Activated CD4-positive, alpha-beta T cell treated with anti-CD3 and anti-CD28 coated beads, Interleukin-2, amount 50 U/mL, for 24 hours (primary cell): Measurements from ENCODE around the gene CPED1.
"Not testable (repeated sequence)": the region's sequence is repeated elsewhere in the genome, so short reads cannot be mapped to it uniquely, and the experiment has no call there.

Experiments used
- DNase-seq, 2 donors: peaks; one replicate each; pipeline ENCODE4 v3.0.0-alpha.2; 2020; ENCODE audit warnings: low read depth in 1 of 2, low spot score in 1 of 2

Gene CPED1

DNA sequence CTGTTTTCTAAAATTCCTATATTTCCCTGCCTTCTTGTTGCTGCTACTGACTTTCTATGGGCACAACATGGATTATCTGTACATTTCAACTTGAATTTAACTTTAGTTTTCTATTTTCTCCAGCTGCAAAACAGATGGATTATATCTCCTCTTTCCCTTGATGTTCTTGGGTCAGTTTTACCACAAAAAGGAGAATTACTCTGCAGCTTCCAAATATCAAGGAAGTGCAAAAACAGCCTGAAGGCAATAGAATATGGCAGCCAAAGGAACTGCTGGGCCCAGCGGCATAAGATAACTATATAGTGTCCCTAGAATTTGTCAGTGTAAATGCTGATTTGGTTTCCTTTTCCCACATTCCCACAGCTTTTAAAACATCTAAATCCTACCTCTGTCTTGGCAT, 29.1 kb downstream of the CPED1 start:
- no peak for DNase-seq

DNA sequence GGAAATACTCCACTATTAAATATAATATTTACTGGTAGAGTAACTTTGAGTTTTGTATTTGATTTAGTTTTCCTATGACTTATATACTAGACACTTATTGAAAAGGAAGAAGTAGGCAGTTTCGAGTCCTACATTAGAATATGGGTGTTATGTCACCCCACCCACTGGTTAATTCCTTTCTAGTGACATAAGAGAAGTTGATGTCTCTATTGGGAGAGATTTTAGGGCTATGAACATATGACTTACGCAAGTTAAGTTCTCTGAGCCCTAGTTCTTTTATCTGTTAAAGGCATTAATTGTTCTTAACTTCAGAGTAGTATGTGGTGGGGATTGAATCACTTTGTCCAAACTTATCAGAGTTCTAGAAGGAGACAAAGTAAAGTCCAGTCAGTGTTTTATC, 30.5 kb downstream of the CPED1 start:
- no peak for DNase-seq

DNA sequence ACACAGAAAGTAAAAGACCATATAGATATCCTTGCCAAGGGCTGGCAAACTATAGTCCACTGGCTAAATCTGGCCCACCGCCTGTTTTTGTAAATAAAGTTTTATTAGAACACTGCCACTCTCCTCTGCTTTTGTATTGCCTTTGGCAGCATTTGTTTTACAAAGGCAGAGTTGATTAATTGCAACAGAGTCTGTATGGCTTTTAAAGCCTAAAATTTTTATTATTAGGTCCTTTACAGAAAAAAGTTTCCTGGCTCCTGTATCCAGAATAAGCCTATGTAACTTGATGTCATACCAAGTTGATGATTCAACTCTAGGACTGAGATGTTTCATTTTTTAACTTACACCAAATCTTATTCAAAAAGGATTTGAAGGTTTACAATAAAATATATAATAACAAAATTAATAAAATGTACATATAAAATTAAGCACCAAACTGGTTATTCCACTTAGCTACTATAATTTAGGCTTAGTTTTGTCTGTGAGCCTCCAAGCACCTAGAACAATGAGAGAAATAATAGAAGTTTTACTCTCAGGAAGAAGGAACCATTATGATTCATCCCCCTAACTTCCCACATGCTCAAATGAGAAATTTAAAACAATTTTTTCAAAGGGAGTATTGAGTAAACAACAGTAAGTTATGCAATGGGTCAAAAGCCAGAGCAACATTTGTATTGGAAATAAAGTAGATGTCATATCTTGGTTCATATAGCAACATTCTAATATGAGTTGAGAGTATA, 31.9 kb downstream of the CPED1 start:
- no peak for DNase-seq

DNA sequence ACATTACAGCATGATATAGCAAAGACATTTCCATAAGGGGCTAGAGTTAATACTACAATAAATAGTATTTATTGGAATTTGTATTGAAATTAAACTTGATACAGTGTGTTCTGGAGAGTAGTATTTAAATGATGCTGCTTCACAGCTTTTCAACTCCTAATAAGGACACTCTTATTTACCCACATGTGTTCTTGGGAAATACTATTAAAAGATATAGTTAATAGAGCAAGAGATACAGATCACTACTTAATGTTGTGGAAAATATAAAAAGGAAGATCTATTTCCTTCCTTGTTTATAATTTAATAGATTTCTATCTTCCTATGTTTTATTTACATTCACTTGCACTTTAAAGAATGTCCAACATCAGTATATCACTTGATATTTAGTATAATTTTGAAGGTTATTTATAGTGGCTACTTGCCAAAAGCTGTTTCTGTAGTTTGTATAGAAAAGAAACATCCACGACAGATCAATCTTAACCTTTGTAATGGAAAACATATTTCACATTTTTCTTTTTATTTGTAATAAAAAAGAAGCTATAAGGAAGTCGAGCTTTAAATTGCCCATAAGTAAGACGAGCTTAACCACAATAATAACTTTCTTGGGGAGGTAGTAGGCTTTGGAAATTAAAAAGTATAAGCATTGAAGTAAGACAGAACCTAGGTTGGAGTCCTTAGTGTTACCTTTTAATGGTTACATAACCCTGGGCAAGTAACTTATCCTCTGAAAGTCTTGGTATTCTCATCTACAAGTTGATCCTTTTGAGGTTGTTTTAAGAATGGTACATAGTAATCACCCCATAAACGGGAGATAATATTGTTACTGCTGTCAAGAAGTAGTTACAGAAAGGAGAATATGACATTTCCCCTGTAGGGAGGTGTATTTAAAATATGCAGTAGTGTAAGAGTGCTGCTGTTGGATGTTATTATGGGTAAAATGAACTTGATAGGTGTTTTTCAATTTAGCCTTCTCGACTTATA, 32.8 kb downstream of the CPED1 start:
- DNase-seq, result no peak

DNA sequence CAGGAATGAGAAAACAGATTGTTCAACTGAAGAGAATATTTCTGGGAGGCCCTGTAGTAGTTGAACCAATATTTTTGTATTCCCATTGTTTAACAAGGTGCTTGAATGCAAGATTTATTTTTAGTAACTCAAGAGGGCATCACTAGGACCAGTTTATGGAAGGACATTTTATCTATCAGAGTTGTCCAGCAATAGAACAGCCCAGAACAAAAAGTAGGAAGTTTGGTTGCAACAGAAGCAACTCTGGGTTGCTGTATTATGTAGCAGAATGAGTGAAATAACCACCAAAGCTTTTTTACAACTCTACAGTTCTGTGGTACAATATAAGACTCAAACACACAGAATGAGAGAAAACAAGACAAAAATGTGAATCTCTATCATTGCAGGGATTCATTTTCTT, 34.7 kb downstream of the CPED1 start:
- no peak for DNase-seq

DNA sequence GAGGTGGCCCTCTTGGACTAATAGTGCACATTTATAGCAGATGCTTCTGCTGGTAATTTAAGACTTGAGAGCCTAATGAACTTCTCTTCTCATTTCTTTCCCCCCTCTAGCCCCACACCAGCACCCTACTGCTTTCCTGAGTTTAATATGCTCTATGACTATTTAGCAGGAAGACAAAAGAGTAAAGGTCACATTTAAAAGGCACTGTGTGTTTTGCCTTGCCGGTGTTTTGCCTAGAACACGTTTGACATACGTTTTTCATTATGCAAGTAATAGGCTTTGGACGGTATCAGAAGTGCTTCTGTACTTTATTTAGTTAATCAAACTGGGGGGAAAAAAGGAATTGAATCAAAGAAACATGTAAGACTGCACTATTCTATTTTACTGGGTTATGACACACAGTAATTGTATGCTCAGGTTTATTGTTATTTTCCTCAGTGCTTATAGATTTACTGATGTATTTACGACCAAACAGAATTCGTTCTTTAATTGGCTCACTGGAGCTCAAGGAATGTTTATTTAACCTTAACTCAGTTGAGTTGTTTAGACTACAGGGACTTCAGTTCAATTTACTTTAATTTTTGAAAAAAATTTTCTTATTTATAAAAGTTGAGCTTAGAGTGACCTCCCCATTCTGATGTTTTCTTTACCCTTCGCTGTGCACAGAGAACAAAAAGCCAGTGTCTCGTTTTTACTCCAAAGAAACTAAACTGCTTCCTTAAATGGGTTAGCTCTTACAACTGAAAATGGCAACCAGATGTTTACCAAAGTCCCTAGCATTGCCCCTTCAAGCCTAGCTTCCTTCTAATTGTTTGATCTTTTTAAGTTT, 35.4 kb downstream of the CPED1 start:
- no peak for DNase-seq

DNA sequence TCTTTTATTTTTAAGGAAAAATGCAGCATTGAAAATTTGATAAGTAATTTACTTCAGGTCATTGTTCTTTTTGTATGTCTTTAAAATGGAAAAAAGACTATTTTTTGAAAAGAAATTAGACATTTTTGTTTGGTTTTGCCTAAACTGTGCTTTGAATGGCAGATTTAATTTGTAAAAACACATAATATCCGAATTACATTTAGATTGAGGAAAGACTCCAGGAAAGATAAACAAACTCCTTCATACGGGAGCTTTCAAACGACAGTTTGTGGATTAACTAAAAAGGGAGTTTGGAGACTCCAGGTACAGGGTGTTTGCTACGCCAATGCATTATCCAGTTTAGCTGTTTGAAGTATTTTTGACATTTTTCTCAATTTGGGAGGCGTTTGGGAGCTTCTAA, 36.1 kb downstream of the CPED1 start:
- DNase-seq, result no peak

DNA sequence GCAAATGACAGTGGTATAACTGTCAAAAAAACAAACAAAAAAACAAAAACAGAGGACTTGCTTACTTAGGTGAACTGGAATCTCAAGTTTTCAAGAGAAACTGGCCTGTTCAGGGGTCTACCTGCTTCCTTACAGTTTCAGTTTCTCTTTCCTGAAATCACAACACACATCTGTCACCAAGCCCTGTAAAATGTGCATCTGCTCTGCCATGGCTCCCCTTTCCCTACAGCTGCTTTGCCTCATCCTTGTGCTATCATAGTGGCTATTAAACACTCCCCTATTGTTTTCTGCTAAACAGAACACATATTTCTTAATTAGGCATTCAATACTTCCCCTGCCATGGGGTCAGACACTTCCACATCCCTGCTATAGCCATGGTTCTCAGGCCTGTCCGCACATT, 37.6 kb downstream of the CPED1 start:
- DNase-seq, result no peak

DNA sequence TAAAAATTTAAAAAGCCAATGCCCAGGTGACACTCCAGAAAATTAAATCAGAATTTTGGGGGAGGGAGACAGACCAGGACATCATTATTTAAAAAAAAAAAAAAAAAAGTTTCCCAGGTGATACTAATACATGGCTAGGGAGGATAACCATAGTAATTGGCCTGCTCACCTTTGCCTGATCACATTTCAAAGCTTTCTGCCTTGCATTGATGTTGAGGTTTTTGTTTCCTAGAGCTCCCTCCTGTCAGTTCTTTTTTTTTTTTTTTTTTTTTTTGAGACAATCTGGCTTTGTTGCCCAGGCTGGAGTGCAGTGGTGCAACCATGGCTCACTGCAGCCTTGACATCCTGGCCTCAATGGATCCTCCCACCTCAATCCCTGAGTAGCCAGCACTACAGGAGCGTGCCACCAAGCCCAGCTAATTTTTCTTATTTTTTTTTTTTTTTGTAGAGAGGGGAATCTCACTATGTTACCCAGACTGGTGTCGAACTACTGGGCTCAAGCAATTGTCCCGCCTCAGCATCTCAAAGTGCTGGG, 38.1 kb downstream of the CPED1 start:
- DNase-seq, result no peak

DNA sequence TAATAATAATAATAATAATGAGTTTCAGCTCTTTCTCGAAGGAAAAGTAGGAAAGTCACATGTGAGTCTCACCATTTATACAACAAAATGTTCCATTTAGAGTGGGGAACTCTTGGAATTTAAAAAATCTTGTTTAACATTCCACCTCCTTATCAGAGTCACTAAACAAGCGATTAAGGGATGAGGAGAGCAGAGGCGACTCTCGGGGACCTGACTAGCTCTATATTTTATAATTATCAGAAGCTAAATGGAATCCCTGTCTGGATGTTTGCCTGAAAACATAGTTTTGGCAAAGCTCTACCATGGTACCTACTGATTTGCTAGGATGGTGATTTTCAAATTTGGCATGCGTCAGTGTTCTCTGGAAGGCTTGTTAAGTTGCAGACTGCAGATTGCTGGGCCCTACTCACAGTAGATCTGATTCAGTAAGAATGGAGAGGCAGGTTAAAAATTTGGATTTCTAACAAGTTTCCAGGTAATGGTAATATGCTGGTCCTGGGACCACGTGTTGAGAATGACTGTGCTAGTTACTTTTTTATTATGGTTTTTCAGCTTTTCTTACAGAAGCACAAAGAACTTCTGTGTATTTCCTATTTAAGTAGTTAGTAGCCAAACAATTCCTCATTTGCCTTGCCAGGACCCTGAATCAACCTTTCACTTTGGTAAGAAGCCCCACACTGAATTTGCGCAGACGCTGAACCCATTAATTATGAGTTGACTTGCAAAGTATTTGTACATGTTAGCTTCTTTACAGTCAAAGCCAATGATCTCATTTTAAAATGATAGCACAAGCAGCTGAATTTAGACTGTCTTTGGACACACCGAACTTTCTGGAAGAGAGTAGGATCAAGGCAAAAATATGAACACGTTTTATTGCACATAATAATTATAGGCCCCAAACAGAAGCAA, 39.5 kb downstream of the CPED1 start:
- DNase-seq, result no peak

DNA sequence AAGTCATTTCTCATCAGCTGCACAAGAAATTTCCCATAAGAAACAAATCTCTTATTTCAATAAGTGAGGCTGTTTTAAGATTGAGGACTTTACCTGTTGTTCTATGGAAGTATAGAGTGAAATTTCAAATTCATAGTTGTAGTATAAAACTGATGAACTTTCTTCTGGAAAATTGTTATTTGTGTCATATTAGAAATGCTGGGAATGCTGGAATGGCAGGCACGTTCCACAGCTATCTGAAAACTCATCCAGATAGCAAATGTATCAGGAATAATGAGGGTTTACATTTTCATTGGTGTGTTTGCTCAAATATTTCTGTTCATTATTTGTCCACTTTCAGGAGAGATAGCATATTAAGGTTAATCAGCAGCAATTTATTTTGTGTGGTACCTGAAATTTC, 40.8 kb downstream of the CPED1 start:
- no peak for DNase-seq

DNA sequence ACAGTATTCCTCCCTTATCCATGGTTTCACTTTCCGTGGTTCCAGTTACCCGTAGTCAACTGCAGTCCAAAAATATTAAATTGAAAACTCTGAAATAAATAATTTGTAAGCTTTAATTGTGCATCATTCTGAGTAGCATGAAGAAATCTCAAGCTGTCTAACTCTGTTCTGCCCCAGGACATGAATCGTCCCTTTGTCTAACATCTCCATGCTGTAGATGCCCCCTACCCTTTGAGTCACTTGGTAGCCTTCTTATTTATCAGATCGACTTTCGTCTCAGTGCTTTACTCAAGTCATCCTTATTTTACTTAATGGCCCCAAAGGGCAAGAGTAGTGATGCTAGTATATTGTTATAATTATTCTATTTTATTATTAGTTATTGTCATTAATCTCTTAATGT, 41.8 kb downstream of the CPED1 start:
- DNase-seq, result no peak

DNA sequence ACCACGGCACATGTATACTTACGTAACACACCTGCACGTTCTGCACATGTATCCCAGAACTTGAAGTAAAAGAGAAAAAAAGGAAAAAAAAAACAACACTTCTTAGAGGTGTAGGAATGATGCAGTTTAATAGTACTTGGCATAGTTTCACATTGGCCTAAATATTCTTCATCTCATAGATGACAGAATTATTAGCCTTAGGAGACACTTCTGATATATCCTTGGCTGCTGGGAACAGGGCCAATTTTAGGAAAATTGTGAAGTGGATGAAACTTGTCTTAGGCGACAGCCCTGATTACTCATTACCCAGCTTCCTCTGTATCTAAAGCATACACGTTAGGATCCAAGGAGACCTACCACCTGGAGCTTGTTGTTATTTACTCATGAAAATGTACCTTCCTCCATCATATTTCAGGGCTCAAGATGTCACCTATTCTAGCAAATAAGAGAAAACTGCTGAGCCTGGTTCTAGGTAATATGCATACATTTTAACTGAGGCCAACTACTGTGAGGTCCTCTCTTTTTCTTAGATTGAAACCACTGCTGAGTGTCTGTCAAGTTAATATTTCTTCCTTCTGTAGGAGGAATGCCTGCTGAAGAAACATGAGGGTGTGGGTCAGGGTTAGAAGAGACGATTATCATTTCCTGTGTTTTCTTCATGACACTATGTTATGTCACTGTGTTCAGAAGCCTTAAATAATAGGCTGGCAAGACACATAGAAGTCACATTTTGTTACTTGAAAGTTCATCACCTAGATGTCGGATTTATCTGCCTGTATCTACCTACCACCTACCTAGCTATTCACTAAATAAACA, 44.3 kb downstream of the CPED1 start:
- no peak for DNase-seq

DNA sequence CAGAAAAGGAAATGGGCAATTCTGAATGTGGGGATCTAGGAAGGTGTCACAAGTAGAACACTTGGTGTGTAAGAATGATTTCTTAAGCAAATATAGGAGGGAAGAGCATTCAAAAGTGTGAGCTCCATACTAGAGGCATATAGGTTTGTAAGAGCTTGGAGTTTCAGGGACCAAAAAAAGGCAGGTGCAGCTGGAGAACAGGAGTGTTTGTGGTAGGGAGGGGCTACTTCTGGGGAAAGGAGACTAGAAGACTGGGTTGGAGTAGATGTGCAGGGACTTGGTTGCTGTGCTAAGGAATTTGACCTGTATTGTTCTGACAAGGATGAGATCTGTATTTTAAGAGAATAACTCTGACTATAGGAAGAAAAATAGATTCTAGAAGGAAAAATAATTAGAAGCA, 46.4 kb downstream of the CPED1 start:
- DNase-seq, result no peak

DNA sequence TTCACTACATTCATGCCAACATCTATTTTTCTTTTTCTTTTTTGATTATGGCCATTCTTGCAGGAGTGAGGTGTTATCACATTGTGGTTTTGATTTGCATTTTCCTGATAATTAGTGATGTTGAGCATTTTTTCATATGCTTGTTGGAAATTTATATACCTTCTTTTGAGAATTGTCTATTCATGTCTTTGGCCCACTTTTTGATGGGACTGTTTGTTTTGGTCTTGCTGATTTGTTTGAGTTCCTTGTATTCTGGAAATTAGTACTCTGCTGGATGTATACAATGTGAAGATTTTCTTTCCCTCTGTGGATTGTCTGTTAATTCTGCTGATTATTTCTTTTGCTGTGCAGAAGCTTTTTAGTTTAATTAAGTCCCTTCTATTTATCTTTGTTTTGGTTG, 48.3 kb downstream of the CPED1 start:
- not testable (repeated sequence) for DNase-seq

DNA sequence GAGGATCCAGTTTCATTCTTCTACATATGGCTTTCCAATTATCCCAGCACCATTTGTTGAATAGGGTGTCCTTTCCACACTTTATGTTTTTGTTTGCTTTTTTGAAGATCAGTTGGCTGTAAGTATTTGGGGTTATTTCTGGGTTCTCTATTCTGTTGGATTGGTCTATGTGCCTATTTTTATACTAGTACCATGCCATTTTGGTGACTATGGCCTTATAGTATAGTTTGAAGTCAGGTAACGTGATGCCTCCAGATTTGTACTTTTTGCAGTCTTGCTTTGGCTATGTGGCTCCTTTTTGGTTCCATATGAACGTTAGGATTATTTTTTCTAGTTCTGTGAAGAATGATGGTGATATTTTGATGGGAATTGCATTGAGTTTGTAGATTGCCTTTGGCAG, 48.8 kb downstream of the CPED1 start:
- not testable (repeated sequence) for DNase-seq

DNA sequence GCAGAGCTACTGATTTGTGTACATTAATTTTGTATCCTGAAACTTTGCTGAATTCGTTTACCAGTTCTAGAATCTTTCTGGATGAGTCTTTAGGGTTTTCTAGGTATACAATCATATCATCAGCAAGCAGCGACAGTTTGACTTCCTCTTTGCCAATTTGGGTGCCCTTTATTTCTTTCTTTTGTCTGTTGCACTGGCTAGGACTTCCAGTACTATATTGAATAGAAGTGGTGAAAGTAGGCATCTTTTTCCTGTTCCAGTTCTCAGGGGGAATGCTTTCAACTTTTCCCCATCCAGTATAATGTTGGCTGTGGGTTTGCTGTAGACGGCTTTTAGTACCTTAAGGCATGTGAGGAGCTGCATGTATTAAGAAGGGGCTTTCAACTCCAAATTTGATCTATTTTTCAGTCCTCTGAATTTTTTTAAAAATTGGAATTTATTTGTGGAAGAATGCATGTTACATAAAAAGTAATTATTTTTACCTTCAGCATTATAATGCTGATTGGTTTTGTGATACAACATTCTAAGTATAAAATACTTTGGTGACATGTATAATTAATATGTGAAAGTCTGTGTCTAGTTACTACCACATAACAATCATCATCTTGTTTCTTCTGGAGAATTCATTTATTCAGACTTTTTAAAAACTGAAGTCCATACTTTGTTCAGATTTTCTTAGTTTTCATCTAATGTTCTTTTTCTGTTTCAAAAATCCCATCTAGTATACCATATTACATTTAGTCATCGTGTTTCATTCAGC, 49.6 kb downstream of the CPED1 start:
- no peak for DNase-seq

DNA sequence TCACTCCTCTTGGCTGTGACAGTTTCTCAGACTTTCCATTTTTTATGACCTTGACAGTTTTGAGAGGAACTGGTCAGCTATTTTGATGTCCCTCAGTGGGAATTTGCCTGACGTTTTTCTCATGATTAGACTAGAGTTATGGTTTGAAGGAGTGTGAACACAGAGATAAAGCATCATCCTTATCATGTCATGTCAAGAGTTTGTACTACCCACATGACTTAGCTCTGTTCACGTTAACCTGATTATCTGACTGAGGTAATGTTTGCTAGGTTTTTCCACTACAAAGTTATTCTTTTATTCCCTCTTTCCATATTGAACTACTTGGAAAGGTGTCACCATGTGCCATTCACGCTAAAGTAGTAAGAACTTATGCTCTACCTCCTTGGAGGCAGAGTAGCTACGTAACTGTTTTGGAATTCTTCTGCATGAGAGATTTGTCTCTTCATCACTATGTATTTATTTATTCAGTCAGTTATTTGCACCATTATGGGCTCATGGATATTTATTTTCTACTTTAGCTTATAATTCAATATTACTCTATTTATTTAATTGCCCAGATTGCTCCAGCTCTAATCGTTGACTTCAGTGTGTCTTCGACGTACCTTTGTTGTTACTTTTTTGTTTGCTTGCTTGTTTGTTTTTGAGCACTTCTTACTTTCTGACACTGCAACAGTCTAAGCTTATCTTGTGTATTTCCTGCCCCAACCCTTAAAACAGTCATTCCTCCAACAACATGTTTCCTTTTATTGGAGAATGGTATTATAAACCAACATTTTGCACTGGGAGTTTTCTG, 50.4 kb downstream of the CPED1 start:
- no peak for DNase-seq
